Chondrocyte (in vitro differentiated cells): ENCODE results near the gene NHLH1. TPM values are rescaled to one million over a fixed set of nuclear protein-coding genes. Genes with fewer than 3 reads are reported as not detected.

ENCODE experiments used
- DNase-seq: peaks from one replicate; pipeline ENCODE4 v3.0.0; 2021; ENCODE audit warnings: mixed read lengths, low spot score
- H3K27ac Mint-ChIP-seq: one replicate; pipeline ENCODE4 v1.8.0; 2021; ENCODE audit warnings: mild to moderate bottlenecking, moderate library complexity, mixed read lengths; ENCODE audit not compliant: unreplicated experiment
- H3K27me3 Mint-ChIP-seq: 2 replicates; pipeline ENCODE4 v1.8.0; 2021; ENCODE audit warnings: low read depth, mixed read lengths
- H3K36me3 Mint-ChIP-seq: 2 replicates; pipeline ENCODE4 v1.8.0; 2021; ENCODE audit warnings: low read depth, mixed read lengths
- H3K4me1 Mint-ChIP-seq: 2 replicates; pipeline ENCODE4 v1.8.0; 2021; ENCODE audit warnings: low read depth, mild to moderate bottlenecking, mixed read lengths
- H3K4me3 Mint-ChIP-seq: one replicate; pipeline ENCODE4 v1.8.0; 2021; ENCODE audit warnings: mild to moderate bottlenecking, moderate library complexity, mixed read lengths; ENCODE audit not compliant: unreplicated experiment
- H3K9me3 Mint-ChIP-seq: 2 replicates; pipeline ENCODE4 v1.8.0; 2021; ENCODE audit warnings: low read depth, mixed read lengths
- total RNA-seq: library from RNA; stranded (reverse); gene quantifications from 3 replicates; pipeline ENCODE4 v1.2.1, GENCODE V29; 2021
- TF ChIP-seq, protein P1 (sequence below): fragments of 200-600 bp; sonication (generic); IDR thresholded peaks from 2 replicates; pipeline ENCODE4 v1.5.0; 2021; ENCODE audit warnings: antibody characterized with exemption, mild to moderate bottlenecking, moderate library complexity

The NHLH1 gene
- total RNA-seq, 1 donor from 2014 or later: 0.17 TPM

- TF ChIP-seq, protein P1, sequence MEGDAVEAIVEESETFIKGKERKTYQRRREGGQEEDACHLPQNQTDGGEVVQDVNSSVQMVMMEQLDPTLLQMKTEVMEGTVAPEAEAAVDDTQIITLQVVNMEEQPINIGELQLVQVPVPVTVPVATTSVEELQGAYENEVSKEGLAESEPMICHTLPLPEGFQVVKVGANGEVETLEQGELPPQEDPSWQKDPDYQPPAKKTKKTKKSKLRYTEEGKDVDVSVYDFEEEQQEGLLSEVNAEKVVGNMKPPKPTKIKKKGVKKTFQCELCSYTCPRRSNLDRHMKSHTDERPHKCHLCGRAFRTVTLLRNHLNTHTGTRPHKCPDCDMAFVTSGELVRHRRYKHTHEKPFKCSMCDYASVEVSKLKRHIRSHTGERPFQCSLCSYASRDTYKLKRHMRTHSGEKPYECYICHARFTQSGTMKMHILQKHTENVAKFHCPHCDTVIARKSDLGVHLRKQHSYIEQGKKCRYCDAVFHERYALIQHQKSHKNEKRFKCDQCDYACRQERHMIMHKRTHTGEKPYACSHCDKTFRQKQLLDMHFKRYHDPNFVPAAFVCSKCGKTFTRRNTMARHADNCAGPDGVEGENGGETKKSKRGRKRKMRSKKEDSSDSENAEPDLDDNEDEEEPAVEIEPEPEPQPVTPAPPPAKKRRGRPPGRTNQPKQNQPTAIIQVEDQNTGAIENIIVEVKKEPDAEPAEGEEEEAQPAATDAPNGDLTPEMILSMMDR: no peak
- no peak for DNase-seq
Observed at GRCh38 chr1:160399544-160400222, 32.8 kb downstream of the NHLH1 start.

DNA sequence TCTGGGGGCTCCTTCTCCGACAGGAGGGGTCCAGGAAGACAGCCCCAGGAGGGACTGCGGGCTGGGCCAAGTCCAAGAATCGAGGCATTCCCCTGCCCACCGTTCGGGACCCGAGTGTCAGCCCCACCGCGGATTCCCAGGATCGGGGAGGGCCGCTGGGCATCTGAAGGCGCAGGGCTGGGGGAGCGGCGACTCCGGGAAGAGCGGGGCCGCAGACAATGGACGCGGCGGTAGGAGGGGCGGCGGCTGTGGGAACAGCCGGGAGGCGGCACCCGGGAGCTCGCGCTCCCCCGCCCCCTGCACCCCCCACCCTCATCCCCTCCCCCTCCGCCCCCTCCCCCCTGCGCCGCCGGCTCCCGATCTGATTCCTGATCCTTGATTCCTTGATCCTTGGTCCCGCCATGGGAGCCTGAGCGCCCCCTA, 33.4 kb downstream of the NHLH1 start, which contains the start of gene VANGL2:
Gene VANGL2, plus strand, starts transcription at position 342 of the 423 bp plus-strand sequence. CDS start 15,274 bp downstream, outside the sequence.
- TF ChIP-seq, protein P1: peak; percentile 36
- Mint-ChIP-seq H3K4me3 (peak within 1 kb of the TSS; percentile 78), H3K27ac (peak within 1 kb of the TSS; percentile 8), H3K36me3 (no peaks in the 10 kb centered on the region), H3K27me3 (peaks cover 2% of the 10 kb centered on the region), H3K9me3 (no peaks in the 10 kb centered on the region), H3K4me1 (peaks cover 15% of the 10 kb centered on the region)
- peak; percentile 92 for DNase-seq

More at GRCh38 chr1:160399544-160400222, 32.8 kb downstream of the NHLH1 start:
- H3K36me3 Mint-ChIP-seq: no peaks in the 10 kb centered on the region
- H3K9me3 Mint-ChIP-seq: no peaks in the 10 kb centered on the region
- peaks cover 15% of the 10 kb centered on the region for H3K4me1 Mint-ChIP-seq
- H3K4me3 Mint-ChIP-seq: peak overlapping the region; percentile 66
- H3K27me3 Mint-ChIP-seq: peaks cover 4% of the 10 kb centered on the region
- peak overlapping the region; percentile 8 for H3K27ac Mint-ChIP-seq

- Mint-ChIP-seq H3K27ac (no peak overlapping the region), H3K4me1 (peaks cover 15% of the 10 kb centered on the region), H3K36me3 (no peaks in the 10 kb centered on the region), H3K4me3 (peak overlapping the region; percentile 78), H3K9me3 (no peaks in the 10 kb centered on the region), H3K27me3 (peaks cover 1% of the 10 kb centered on the region)
- TF ChIP-seq, protein P1: peak; percentile 27
- no peak for DNase-seq
Observed at GRCh38 chr1:160400646-160401486, 34.0 kb downstream of the NHLH1 start.

DNA sequence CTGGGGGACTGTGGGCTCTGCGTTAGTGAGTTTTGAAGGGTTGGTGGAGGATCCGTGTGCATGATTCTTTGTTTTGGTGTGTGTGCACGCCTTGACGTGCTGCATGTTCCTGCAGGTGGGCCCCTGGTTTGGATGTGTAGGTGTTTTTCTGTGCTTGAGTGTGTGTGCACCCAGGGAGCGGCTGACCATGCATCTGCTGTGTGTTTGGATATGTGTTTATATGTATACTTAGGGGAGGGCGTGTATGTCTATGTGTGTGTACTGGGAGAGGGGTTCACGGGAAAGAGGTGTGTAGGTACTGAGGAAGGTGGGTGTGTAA, 34.6 kb downstream of the NHLH1 start:
- Mint-ChIP-seq H3K27ac (no peak overlapping the region), H3K27me3 (no peaks in the 10 kb centered on the region), H3K9me3 (no peaks in the 10 kb centered on the region), H3K4me1 (peaks cover 15% of the 10 kb centered on the region), H3K4me3 (peak overlapping the region; percentile 78), H3K36me3 (no peaks in the 10 kb centered on the region)
- no peak for DNase-seq
- TF ChIP-seq, protein P1: no peak

DNA sequence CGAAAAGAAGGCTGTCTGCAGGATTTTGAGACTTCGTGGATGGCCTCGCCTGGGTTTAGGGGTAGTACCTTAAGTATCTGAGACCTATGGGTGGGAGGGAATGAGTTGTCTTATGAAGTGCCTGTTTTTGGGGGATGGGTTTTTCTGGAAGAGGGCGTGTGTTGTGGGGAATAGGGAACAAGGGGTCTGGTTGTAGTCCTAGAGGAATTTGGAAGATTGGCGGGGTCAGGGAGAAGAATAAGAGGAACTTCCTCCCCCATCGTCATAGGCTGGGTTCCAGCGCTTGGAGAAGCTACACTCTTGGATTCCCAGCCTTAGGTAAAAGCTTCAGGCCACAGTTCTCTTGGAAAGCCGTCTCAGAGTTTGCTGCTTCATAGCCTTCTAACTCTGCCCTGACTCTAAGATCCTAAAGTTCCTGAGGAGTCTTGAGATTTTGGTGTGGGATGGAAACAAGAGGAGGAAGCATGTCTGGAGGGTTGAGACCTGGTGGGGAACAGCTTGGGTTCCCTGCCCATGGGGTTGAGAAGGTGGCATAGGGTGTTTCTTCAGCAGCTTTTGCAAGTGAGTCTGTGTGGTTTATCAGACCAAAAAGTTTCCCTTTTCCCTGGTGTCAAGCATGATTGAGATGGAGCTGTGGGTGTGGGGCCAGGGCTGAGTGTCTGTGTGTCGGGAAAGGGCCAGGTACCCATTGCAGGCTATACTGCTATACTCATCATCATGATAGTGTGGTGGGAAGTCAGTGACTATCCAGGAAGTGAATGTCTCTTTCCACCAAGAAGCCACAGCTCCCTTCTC, 35.3 kb downstream of the NHLH1 start:
- H3K9me3 Mint-ChIP-seq: no peaks in the 10 kb centered on the region
- H3K4me1 Mint-ChIP-seq: peaks cover 15% of the 10 kb centered on the region
- peak overlapping the region; percentile 17 for H3K27ac Mint-ChIP-seq
- peak overlapping the region; percentile 78 for H3K4me3 Mint-ChIP-seq
- TF ChIP-seq, protein P1: no peak
- no peaks in the 10 kb centered on the region for H3K36me3 Mint-ChIP-seq
- H3K27me3 Mint-ChIP-seq: no peaks in the 10 kb centered on the region
- DNase-seq: no peak
